ENCODE measurements around the gene HDLBP.

DNA sequence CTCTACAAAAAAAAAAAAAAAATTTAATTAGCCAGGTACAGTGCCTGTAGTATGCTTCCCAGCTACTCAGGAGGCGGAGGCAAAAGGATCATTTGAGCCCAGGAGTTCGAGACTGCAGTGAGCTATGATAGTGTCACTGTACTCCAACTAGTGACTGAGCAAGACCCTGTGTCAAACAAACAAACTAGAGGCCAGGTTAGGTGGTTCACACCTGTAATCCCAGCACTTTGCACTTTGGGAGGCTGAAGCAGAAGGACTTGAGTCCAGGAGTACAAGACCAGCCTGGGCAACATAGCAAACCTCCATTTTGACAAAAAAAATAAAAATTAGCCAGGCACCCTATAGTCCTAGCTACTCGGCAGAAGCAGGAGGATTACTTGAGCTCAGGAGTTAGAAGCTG lies 13.4 kb downstream of the HDLBP start:
- TF ChIP-seq, protein P1, sequence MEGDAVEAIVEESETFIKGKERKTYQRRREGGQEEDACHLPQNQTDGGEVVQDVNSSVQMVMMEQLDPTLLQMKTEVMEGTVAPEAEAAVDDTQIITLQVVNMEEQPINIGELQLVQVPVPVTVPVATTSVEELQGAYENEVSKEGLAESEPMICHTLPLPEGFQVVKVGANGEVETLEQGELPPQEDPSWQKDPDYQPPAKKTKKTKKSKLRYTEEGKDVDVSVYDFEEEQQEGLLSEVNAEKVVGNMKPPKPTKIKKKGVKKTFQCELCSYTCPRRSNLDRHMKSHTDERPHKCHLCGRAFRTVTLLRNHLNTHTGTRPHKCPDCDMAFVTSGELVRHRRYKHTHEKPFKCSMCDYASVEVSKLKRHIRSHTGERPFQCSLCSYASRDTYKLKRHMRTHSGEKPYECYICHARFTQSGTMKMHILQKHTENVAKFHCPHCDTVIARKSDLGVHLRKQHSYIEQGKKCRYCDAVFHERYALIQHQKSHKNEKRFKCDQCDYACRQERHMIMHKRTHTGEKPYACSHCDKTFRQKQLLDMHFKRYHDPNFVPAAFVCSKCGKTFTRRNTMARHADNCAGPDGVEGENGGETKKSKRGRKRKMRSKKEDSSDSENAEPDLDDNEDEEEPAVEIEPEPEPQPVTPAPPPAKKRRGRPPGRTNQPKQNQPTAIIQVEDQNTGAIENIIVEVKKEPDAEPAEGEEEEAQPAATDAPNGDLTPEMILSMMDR (conservative IDR thresholded peaks at IDR 0.05; ENCODE audit: low read depth in 2 of 2): no peak
- no peak for TF ChIP-seq CREB1 (CRISPR knock-in tag; IDR thresholded peaks at IDR 0.05; ENCODE audit: low read depth)
